Peyer's patch (tissue), 4 donors: ENCODE results near the gene SLC25A17.

Source experiments
- POLR2A ChIP-seq, 2 donors: fragments of 450-650 bp; IDR thresholded peaks; one replicate each; pipeline ENCODE4 v1.5.1; 2017; ENCODE audit warnings: antibody characterized with exemption in 2 of 2, mild to moderate bottlenecking in 2 of 2, moderate library complexity in 2 of 2
- TF ChIP-seq, protein P1 (sequence below), 6 experiments: fragments of 450-650 bp in 4 of 6; fragments of 200-600 bp in 2 of 6; sonication (generic) in 1 of 6; IDR thresholded peaks; one replicate each; pipeline ENCODE4 v1.5.1; 2017 to 2019; ENCODE audit warnings: antibody characterized with exemption in 6 of 6, mild to moderate bottlenecking in 3 of 6, moderate library complexity in 1 of 6

DNA sequence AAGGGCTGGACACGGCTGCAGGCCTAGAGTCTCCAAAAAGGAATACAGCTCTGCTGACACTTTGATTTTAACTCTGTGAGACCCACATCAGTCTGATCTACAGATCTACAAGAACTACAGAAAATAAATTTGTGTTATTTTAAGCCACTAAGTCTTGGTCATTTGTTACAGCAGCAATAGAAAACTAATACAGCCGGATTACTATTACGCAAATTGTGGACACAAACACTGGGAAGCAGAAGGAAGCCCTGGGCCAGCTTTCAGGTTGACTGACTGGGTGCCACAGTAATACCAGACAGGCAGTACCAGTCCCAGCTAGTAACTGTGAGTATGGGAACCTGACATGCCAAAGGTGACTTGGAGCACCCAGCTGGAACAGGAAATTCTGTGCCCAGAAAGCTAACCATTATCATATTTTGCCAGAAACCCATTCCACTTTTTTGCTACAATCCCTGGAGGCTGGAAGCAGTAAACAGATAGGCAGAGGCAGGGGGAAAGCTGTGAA lies 13.4 kb downstream of the SLC25A17 start:
- TF ChIP-seq, protein P1, sequence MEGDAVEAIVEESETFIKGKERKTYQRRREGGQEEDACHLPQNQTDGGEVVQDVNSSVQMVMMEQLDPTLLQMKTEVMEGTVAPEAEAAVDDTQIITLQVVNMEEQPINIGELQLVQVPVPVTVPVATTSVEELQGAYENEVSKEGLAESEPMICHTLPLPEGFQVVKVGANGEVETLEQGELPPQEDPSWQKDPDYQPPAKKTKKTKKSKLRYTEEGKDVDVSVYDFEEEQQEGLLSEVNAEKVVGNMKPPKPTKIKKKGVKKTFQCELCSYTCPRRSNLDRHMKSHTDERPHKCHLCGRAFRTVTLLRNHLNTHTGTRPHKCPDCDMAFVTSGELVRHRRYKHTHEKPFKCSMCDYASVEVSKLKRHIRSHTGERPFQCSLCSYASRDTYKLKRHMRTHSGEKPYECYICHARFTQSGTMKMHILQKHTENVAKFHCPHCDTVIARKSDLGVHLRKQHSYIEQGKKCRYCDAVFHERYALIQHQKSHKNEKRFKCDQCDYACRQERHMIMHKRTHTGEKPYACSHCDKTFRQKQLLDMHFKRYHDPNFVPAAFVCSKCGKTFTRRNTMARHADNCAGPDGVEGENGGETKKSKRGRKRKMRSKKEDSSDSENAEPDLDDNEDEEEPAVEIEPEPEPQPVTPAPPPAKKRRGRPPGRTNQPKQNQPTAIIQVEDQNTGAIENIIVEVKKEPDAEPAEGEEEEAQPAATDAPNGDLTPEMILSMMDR (IDR thresholded peaks at IDR 0.05) = no peak
- no peak for TF ChIP-seq POLR2A (IDR thresholded peaks at IDR 0.05)
